HUES6 (cell line): Measurements from ENCODE around the gene MORF4L1.
"Not testable (repeated sequence)": the region's sequence is repeated elsewhere in the genome, so short reads cannot be mapped to it uniquely, and the experiment has no call there.

ENCODE experiments used
- H3K27ac ChIP-seq: 2 replicates; pipeline ENCODE4 v1.7.0; 2013; ENCODE audit warnings: low read depth, mild to moderate bottlenecking, low read length, inconsistent platforms
- H3K27me3 ChIP-seq: 2 replicates; pipeline ENCODE4 v1.6.1; 2013; ENCODE audit warnings: low read length; ENCODE audit not compliant: control insufficient read depth, insufficient read depth
- H3K36me3 ChIP-seq: 2 replicates; pipeline ENCODE4 v1.6.1; 2013; ENCODE audit warnings: low read length; ENCODE audit not compliant: control insufficient read depth, insufficient read depth
- H3K4me1 ChIP-seq: 2 replicates; pipeline ENCODE4 v1.6.1; 2013; ENCODE audit warnings: low read length; ENCODE audit not compliant: control insufficient read depth, insufficient read depth
- H3K4me3 ChIP-seq: 2 replicates; pipeline ENCODE4 v1.5.1; 2013; ENCODE audit warnings: low read depth, low read length
- H3K9ac ChIP-seq: one replicate; pipeline ENCODE4 v1.6.1; 2013; ENCODE audit warnings: mild to moderate bottlenecking, low read length
- H3K9me3 ChIP-seq: 2 replicates; pipeline ENCODE4 v1.6.1; 2013; ENCODE audit warnings: low read depth, low read length; ENCODE audit not compliant: control insufficient read depth, insufficient read depth

Gene MORF4L1, protein sequence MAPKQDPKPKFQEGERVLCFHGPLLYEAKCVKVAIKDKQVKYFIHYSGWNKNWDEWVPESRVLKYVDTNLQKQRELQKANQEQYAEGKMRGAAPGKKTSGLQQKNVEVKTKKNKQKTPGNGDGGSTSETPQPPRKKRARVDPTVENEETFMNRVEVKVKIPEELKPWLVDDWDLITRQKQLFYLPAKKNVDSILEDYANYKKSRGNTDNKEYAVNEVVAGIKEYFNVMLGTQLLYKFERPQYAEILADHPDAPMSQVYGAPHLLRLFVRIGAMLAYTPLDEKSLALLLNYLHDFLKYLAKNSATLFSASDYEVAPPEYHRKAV

DNA sequence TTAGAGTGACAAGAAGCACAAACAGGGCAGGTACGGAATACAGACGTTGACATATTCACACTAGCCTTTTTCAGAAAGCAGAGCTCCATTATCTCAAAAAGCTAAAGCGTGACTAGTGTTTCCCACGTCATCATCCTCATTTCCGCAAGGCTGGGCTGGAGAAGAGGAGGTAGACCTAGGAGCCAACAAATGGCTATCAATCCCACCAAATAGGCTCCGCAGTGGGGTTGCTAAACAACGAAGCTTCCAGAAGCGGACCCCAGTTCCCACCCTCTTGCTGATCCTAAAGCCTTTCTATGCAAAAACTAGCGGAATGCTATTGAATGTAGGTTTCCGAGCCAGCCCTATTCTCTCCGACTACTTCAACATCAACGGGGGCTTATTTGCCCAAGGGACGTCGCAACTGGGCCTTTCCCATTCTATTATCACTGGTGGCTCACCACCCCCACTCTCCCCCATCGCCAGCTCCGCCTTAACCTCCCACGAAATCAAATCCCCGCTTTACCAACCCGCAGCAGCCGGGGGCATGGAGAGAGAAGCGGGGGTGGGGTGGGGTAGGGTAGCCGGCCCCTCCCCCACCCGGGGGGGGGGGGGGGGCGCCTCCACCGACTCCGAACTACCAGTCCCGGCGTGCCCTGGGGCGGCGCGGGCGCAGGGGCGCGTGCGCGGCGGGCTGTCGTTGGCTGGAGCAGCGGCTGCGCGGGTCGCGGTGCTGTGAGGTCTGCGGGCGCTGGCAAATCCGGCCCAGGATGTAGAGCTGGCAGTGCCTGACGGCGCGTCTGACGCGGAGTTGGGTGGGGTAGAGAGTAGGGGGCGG, at the start of gene MORF4L1:
TSS of gene MORF4L1 (plus strand) at position 736 of the 817 bp plus-strand sequence. CDS start 128 bp downstream, outside the sequence.
- Histone ChIP-seq H3K4me1 (peaks cover 24% of the 10 kb centered on the region), H3K27me3 (no peaks in the 10 kb centered on the region), H3K27ac (peak within 1 kb of the TSS; percentile 100), H3K36me3 (peaks cover 3% of the 10 kb centered on the region; the same call in 1 of the 2 replicates), H3K9ac (peak within 1 kb of the TSS; percentile 100), H3K9me3 (no peaks in the 10 kb centered on the region), H3K4me3 (peak within 1 kb of the TSS; percentile 100)

DNA sequence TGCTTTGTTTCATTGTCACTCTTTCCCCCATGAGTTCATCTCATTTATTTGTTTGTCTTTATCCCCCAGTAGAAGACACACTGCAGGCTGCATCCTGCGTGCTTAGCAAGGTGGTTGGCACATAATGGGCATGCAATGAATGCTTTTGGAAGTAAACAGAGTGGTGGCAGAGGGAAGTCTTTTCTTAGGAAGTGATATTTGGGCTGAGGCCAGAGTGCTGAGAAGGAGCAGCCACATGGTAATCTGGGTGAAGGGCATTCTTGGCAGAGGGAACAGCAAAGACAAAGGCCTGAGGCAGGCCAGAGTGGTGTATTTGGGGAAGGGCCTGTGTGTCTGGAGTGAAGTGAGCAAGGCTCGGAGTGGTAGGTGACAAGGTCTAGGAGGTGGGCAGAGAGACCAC, 43.8 kb upstream of the MORF4L1 start:
- Histone ChIP-seq H3K27me3 (no peaks in the 10 kb centered on the region; the same call in 1 of the 2 replicates), H3K4me3 (no peak overlapping the region), H3K9ac (no peak overlapping the region), H3K4me1 (peaks cover 7% of the 10 kb centered on the region; the same call in 1 of the 2 replicates), H3K27ac (no peak overlapping the region), H3K9me3 (no peaks in the 10 kb centered on the region), H3K36me3 (no peaks in the 10 kb centered on the region)

DNA sequence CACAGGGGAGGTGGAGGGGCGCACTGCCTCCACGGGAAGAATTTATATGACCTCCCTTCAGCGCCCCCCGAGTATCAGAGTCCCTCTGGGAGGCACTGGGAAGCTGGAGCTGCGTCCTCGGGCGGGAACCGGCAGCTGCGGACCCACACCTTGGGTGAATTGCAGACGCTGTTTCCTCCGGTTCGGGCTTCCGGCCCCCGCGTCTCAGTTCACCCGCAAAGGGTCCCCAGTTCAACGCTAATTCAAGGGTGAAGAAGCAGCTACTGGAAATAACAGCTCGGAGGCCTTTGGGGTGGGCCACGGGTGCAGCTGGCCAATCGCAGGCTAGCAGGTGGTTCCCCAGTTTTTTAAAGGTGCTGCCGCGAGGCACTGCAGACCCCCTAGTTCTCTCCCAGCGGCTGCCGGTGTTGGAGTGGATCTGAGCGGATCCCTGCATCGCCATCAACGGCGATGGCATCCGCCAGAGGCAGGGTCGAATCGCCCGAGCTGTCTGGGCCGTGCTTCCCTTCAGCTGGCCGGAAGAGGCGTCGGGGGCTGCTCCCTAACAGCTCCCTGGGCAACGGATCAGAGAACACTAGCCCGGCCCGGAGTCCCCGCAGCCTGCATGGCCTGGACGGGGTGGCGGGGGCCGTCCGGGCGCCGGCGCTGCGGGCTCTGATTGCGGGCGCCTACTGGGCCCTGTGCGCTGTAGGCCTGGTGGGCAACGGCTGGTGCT, 42.0 kb upstream of the MORF4L1 start:
- Histone ChIP-seq H3K9ac (no peak overlapping the region), H3K36me3 (no peaks in the 10 kb centered on the region), H3K27me3 (no peaks in the 10 kb centered on the region; the same call in 1 of the 2 replicates), H3K27ac (no peak overlapping the region), H3K4me3 (no peak overlapping the region), H3K4me1 (peaks cover 2% of the 10 kb centered on the region; the same call in 1 of the 2 replicates), H3K9me3 (no peaks in the 10 kb centered on the region)

DNA sequence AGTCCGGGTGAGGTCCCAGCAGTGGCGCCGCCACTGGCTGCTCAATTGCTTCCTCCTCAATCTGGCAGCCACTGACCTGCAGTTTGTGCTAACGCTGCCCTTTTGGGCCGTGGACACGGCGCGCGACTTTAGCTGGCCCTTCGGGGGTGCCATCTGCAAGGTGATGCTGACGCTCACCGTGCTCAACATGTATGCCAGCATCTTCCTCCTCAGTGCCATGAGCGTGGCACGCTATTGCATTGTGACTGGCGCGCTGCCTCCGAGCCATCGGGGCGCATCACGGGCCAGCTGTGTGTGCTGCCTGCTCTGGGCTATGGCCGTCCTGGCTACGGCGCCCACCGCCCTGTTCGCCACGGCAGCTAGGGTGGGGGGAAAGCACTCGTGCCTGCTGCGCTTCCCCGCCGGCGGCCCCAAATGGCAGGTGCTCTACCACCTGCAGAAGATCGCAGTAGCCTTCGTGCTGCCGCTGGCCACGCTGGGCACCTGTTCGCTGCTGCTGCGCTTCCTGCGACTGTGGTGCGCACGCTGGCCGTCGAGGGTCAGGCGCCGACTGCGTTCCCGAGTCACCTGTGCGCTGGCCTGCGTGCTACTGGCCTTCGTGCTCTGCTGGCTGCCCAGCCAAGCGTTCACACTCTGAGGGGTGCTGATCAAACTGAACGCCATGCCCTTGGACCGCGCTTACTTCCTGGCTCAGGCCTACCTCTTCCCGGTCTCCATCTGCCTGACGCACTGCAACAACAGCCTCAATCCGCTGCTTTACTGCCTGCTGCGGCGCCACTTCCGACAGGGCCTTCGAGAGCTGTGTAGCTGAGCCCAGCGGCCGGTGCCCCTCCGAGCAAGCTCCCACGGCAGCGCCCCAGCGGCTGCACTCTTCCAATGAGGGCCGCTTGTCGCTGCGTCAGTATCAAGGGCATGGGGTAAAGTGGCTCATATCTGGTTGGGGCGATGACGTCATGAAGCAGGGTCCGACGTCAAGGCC, 41.2 kb upstream of the MORF4L1 start:
- H3K9me3 ChIP-seq, result no peaks in the 10 kb centered on the region
- H3K4me3 ChIP-seq, result no peak overlapping the region
- no peak overlapping the region for H3K9ac ChIP-seq
- no peak overlapping the region for H3K27ac ChIP-seq
- no peaks in the 10 kb centered on the region; the same call in 1 of the 2 replicates for H3K27me3 ChIP-seq
- H3K36me3 ChIP-seq, result no peaks in the 10 kb centered on the region
- H3K4me1 ChIP-seq, result no peaks in the 10 kb centered on the region

DNA sequence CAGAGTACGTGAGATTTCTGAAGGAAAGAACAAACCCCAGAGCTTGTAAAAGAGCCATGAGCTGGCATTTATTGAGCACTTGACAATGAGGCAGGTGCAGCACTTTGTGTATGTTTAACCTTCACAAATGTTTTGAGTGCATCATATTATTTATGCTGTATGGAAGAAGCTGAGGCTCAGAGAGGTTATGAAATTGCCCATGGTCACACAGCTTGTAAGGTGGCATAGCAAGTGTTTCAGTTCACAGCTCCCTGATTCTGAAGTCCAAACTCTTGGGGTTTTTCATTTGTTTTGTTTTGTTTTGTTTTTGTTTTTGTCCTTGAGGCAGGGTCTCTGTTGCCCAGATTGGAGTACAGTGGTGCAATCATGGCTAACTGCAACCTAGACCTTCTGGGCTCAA, 36.4 kb upstream of the MORF4L1 start:
- Histone ChIP-seq H3K4me1 (no peaks in the 10 kb centered on the region), H3K27ac (no peak overlapping the region), H3K36me3 (no peaks in the 10 kb centered on the region), H3K9me3 (no peaks in the 10 kb centered on the region), H3K27me3 (no peaks in the 10 kb centered on the region; the same call in 1 of the 2 replicates), H3K9ac (no peak overlapping the region), H3K4me3 (no peak overlapping the region)

DNA sequence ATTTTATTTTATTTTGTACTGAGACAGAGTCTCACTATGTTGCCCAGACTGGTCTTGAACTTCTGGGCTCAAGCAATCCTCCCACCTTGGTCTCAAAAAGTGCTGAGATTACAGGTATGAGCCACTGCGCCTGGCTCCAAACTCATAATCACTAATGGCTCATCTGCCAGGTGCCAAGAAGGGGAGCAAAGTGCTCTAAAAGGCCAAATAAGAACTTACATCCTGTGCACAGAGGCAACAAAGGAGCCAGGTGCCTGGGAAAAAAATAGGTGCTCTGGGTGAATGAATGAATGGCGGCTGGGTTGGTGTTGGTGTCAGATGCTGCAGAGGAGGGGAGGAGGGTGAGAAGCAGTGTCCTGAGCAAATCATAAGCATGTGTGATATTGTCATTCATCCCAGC, 35.6 kb upstream of the MORF4L1 start:
- no peak overlapping the region for H3K9ac ChIP-seq
- H3K9me3 ChIP-seq, result no peaks in the 10 kb centered on the region
- no peaks in the 10 kb centered on the region for H3K4me1 ChIP-seq
- no peak overlapping the region for H3K4me3 ChIP-seq
- no peaks in the 10 kb centered on the region for H3K36me3 ChIP-seq
- no peak overlapping the region for H3K27ac ChIP-seq
- H3K27me3 ChIP-seq, result no peaks in the 10 kb centered on the region; the same call in 1 of the 2 replicates

DNA sequence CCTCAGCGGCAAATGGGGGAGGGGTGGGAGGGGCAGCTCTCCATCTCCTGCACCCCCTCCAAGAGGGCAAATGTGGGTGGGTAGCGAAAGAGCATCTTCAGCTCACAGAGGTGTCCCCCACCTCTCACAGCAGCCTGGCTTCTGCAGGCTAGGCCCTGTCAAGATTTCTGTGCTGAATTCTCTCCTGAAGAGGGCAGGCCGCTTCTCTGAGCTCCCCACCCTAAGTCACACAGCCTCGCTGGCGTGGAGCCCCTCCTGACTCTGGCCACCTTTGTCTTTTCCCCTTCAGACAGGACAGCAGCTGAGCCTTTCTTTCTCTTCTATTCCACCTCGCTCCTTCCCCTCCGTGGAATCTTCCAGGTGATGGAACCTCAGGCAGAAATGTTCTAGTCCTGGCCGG, 35.1 kb upstream of the MORF4L1 start:
- no peak overlapping the region for H3K9ac ChIP-seq
- H3K4me1 ChIP-seq, result no peaks in the 10 kb centered on the region
- H3K36me3 ChIP-seq, result no peaks in the 10 kb centered on the region
- no peak overlapping the region for H3K4me3 ChIP-seq
- H3K27ac ChIP-seq, result no peak overlapping the region
- H3K27me3 ChIP-seq, result no peaks in the 10 kb centered on the region; the same call in 1 of the 2 replicates
- H3K9me3 ChIP-seq, result no peaks in the 10 kb centered on the region

DNA sequence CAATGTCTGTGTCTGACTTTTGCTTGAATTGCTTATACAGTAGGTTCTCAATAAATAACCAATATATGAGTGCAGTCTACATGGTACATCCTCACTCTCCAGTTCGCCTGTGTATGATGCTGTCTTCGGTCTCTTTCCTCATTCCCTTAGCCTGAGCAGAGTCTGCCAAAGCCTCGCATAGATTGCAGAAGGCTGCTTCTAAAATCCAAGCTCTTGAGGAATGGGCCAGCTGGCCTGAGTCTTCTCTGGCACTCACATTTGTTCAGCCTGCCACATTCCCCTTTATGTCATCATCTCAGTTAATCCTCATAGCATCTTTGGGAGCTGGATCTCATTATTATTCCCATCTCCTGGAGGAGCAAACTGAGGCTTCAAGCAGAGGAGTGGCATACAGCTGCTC, 34.2 kb upstream of the MORF4L1 start:
- H3K27ac ChIP-seq, result no peak overlapping the region
- H3K4me3 ChIP-seq, result no peak overlapping the region
- no peaks in the 10 kb centered on the region for H3K4me1 ChIP-seq
- no peaks in the 10 kb centered on the region for H3K9me3 ChIP-seq
- H3K27me3 ChIP-seq, result no peaks in the 10 kb centered on the region
- H3K9ac ChIP-seq, result no peak overlapping the region
- H3K36me3 ChIP-seq, result no peaks in the 10 kb centered on the region

DNA sequence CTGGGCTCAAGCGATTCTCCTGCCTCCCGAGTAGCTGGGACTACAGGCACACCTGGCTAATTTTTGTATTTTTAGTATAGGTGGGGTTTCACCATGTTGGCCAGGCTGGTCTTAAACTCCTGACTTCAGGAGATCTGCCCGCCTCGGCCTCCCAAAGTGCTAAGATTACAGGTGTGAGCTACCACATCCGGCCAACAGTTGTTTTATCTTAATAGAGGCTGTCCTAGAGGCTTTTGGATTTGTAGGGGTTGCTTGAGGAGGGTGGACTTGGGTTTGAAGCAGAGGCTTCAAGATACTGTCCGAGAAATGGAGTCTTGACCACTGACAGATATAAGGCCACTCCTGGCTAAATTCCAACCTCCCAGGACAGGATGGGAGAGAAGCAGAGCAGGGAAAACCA, 33.5 kb upstream of the MORF4L1 start:
- H3K9me3 ChIP-seq, H3K27ac ChIP-seq, H3K4me3 ChIP-seq, H3K9ac ChIP-seq, H3K27me3 ChIP-seq, H3K36me3 ChIP-seq, H3K4me1 ChIP-seq: not testable (repeated sequence)
